NT2/D1 (cell line): ENCODE data around the gene TNFRSF17.

Experiments used
- SUZ12 ChIP-seq: IDR thresholded peaks from 2 replicates; pipeline ENCODE4 v1.6.1; 2011; ENCODE audit not compliant: insufficient read length, insufficient read depth; ENCODE audit errors: extremely low read depth
- YY1 ChIP-seq: IDR thresholded peaks from 2 replicates; pipeline ENCODE4 v1.6.1; 2011; ENCODE audit not compliant: insufficient read length, insufficient read depth
- ZNF274 ChIP-seq: IDR thresholded peaks from 2 replicates; pipeline ENCODE4 v1.6.1; 2011; ENCODE audit warnings: mild to moderate bottlenecking, low read depth, low read length

GRCh38 chr16:11946433-11946832 is 18.6 kb upstream of the TNFRSF17 start:
- TF ChIP-seq YY1, result no peak
- TF ChIP-seq ZNF274, result no peak
- TF ChIP-seq SUZ12, result no peak
